GM12872 (cell line): Measurements from ENCODE around the gene CNOT9.
A peak's percentile ranks its signal among the peaks of the same experiment; 100 is the strongest.

Experiments
- CTCF ChIP-seq: IDR thresholded peaks from 3 replicates; pipeline ENCODE4 v1.5.1; 2011; ENCODE audit warnings: low read depth, mild to moderate bottlenecking, low read length, moderate library complexity; ENCODE audit not compliant: insufficient read depth

The CNOT9 gene

GRCh38 chr2:218583983-218584850, 15.6 kb downstream of the CNOT9 start:
- 0 out of 3 replicates have a peak, but pooled peaks have one; percentile 7 for TF ChIP-seq CTCF

- TF ChIP-seq CTCF: no peak
These were observed 16.9 kb downstream of the CNOT9 start for GRCh38 chr2:218585541-218585940.

- no peak for TF ChIP-seq CTCF
These were observed 36.8 kb downstream of the CNOT9 start for GRCh38 chr2:218605432-218605831.

DNA sequence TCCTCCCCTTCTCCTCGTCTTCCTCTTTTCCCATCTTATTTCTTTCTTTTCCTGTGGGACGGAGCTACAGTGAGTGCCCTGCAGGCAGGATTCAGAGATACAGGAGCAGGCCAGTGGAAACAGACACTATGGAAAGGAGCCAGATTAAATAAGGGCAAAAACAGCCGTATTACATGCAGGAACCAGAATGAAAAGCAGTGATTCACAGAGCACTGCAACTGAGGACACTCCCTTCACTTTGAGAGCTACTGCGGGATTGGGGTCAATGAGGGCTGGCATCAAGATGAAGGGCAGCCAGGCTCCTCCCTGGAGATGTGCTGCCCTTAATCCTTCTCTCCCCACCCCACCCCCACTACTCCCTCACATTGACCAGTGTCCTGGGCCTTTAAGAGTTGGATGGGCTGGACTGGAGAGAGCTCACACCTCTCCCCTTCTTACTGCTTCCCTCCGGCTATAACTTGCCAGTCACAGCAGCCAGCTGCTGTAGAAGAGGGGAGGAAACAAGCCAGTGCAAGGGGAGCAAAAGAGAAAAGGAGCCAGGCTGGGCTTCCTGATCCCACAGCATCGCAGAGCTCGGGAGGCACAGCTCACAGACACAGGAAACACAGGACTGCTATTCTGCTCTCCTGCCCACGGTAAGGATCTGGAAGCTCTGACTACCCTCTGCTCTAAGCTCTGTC, 38.9 kb downstream of the CNOT9 start, which contains the start of gene PLCD4:
Gene PLCD4 (plus strand): TSS at position 464 of the 680 bp plus-strand sequence. CDS start 7,841 bp downstream, outside the sequence.
- no peak for TF ChIP-seq CTCF

- TF ChIP-seq CTCF: no peak
These were observed 47.3 kb downstream of the CNOT9 start for GRCh38 chr2:218615868-218616315.

GRCh38 chr2:218618102-218618860, 49.6 kb downstream of the CNOT9 start:
- peak; percentile 30; the same call in 2 of the 3 replicates for TF ChIP-seq CTCF

DNA sequence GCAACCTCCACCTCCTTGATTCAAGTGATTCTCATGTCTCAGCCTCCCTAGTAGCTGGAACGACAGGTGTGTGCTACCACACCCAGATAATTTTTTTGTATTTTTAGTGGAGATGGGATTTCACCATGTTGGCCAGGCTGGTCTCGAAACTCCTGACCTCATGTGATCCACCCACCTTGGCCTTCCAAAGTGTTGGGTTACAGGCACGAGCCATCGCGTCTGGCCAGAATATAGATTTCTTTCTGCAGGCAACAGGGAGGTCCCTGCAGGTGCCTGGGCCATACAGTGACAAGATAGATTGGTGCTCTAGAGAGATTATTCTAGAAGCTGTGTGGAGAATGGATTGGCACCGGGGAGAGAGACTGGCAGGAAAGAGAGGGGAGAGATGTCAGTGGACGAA, 52.4 kb downstream of the CNOT9 start:
- no peak for TF ChIP-seq CTCF
